CD14-positive monocyte (primary cell): ENCODE data around the gene CCNQ. TPM values are rescaled to one million over a fixed set of nuclear protein-coding genes. Genes with fewer than 3 reads are reported as not detected.

Experiments used
- DNase-seq, 3 donors: peaks; one replicate each; pipeline ENCODE4 v3.0.0-alpha.2; 2011 to 2022
- H2AFZ ChIP-seq: 2 replicates; pipeline ENCODE4 v1.6.0; 2012; ENCODE audit warnings: mild to moderate bottlenecking, low read depth, low read length, inconsistent platforms; ENCODE audit not compliant: insufficient read depth, poor library complexity, severe bottlenecking
- H3K27ac ChIP-seq, 2 donors: 1 replicate in 1 of 2; 2 replicates in 1 of 2; pipeline ENCODE4 v1.5.1; 2012 to 2013; ENCODE audit warnings: low read length in 2 of 2, control low read depth in 1 of 2, inconsistent platforms in 1 of 2, low read depth in 1 of 2, mild to moderate bottlenecking in 1 of 2
- H3K27me3 ChIP-seq, 2 donors: one replicate each; pipeline versions ENCODE4 v1.6.0 to v1.6.1; 2011 to 2013; ENCODE audit warnings: low read length in 2 of 2; ENCODE audit not compliant: control insufficient read depth in 2 of 2, insufficient read depth in 2 of 2
- H3K36me3 ChIP-seq, 2 donors: replicated peaks in 1 of 2; 1 replicate in 1 of 2; 2 replicates in 1 of 2; pipeline versions ENCODE4 v1.5.1 to v1.6.1; 2012 to 2013; ENCODE audit warnings: low read length in 2 of 2, control low read depth in 1 of 2, inconsistent platforms in 1 of 2, mild to moderate bottlenecking in 1 of 2; ENCODE audit not compliant: insufficient read depth in 2 of 2, control insufficient read depth in 1 of 2
- H3K4me1 ChIP-seq, 2 donors: 1 replicate in 1 of 2; 2 replicates in 1 of 2; pipeline versions ENCODE4 v1.5.1 to v1.6.1; 2012 to 2013; ENCODE audit warnings: low read length in 2 of 2, control low read depth in 1 of 2, inconsistent platforms in 1 of 2, mild to moderate bottlenecking in 1 of 2, moderate library complexity in 1 of 2; ENCODE audit not compliant: insufficient read depth in 2 of 2, control insufficient read depth in 1 of 2
- H3K4me2 ChIP-seq: replicated peaks from 2 replicates; pipeline ENCODE3; 2012; ENCODE audit warnings: low read length, moderate library complexity, mild to moderate bottlenecking; ENCODE audit not compliant: poor library complexity, severe bottlenecking; ENCODE audit errors: extremely low read depth
- H3K4me3 ChIP-seq, 3 experiments: fragments of 200-600 bp in 1 of 3; sonication (generic) in 1 of 3; replicated peaks in 1 of 3; 1 replicate in 2 of 3; 2 replicates in 1 of 3; pipeline ENCODE4 v1.5.1; 2011 to 2013; ENCODE audit warnings: low read length in 3 of 3, mild to moderate bottlenecking in 3 of 3, control low read depth in 2 of 3, low read depth in 2 of 3, inconsistent platforms in 1 of 3, moderate library complexity in 1 of 3
- H3K79me2 ChIP-seq: 2 replicates; pipeline ENCODE4 v1.6.0; 2012; ENCODE audit warnings: mild to moderate bottlenecking, control low read depth, inconsistent platforms, low read length, moderate library complexity; ENCODE audit not compliant: insufficient read depth
- H3K9ac ChIP-seq: 2 replicates; pipeline ENCODE4 v1.6.0; 2017; ENCODE audit warnings: low read length, mild to moderate bottlenecking; ENCODE audit not compliant: insufficient read depth, poor library complexity, severe bottlenecking
- H3K9me3 ChIP-seq, 2 donors: replicated peaks in 1 of 2; 1 replicate in 1 of 2; 2 replicates in 1 of 2; pipeline versions ENCODE4 v1.5.1 to v1.6.1; 2012 to 2013; ENCODE audit warnings: low read length in 2 of 2, control low read depth in 1 of 2; ENCODE audit not compliant: control insufficient read depth in 1 of 2, insufficient read depth in 1 of 2
- H4K20me1 ChIP-seq: 2 replicates; pipeline ENCODE4 v1.6.0; 2012; ENCODE audit warnings: mild to moderate bottlenecking, low read length, control low read depth, moderate library complexity; ENCODE audit not compliant: insufficient read depth
- H3K27ac Mint-ChIP-seq, 7 donors: one replicate each; pipeline ENCODE4 v1.8.0; 2020; ENCODE audit warnings: mild to moderate bottlenecking in 7 of 7, mixed read lengths in 7 of 7, moderate library complexity in 6 of 7, inconsistent platforms in 2 of 7
- H3K27me3 Mint-ChIP-seq, 3 donors: one replicate each; pipeline ENCODE4 v1.8.0; 2021 to 2022; ENCODE audit warnings: low read depth in 3 of 3, mild to moderate bottlenecking in 3 of 3, mixed read lengths in 3 of 3, moderate library complexity in 3 of 3, inconsistent platforms in 1 of 3
- H3K36me3 Mint-ChIP-seq, 2 donors: one replicate each; pipeline ENCODE4 v1.8.0; 2020; ENCODE audit warnings: mixed read lengths in 2 of 2, inconsistent platforms in 1 of 2, mild to moderate bottlenecking in 1 of 2
- H3K4me1 Mint-ChIP-seq: one replicate; pipeline ENCODE4 v1.8.0; 2020; ENCODE audit warnings: mild to moderate bottlenecking, mixed read lengths
- H3K4me3 Mint-ChIP-seq, 2 donors: one replicate each; pipeline ENCODE4 v1.8.0; 2020; ENCODE audit warnings: mild to moderate bottlenecking in 2 of 2, mixed read lengths in 2 of 2, moderate library complexity in 1 of 2
- H3K9me3 Mint-ChIP-seq, 7 donors: one replicate each; pipeline ENCODE4 v1.8.0; 2020 to 2022; ENCODE audit warnings: mixed read lengths in 7 of 7, mild to moderate bottlenecking in 6 of 7, moderate library complexity in 6 of 7, inconsistent platforms in 2 of 7
- CTCF ChIP-seq: fragments of 200-600 bp; IDR thresholded peaks from one replicate; pipeline ENCODE4 v1.8.0; 2022; ENCODE audit warnings: antibody characterized with exemption, mild to moderate bottlenecking
- WGBS: methylation state at CpG from one replicate; pipeline ENCODE4 v1.1.5; 2013; ENCODE audit warnings: missing lambda C conversion rate; ENCODE audit not compliant: insufficient coverage; 5-methylcytosine and 5-hydroxymethylcytosine counted together
- intact Hi-C, 2 donors: fragments of 100-400 bp; cut with micrococcal nuclease; formaldehyde crosslinking; loops; one replicate each; pipeline versions ENCODE4 v1.15.0 to v1.15.1; 2023
- polyA plus RNA-seq, 3 donors: library from polyadenylated mRNA; depleted of rRNA in 1 of 3; unstranded in 2 of 3; stranded (reverse) in 1 of 3; fragments of 300-500 nt in 2 of 3; fragments of >200 nt in 1 of 3; fragmentation: Illumina TruSeq in 2 of 3; gene quantifications; 1 replicate in 2 of 3; 2 replicates in 1 of 3; pipeline ENCODE4 v1.2.3, GENCODE V29; 2012 to 2021

The CCNQ gene
- polyA plus RNA-seq, 3 donors: 21.8 to 35.6 (median 29.3) TPM

- TF ChIP-seq CTCF: no peak
- Histone ChIP-seq H3K4me1 (no peaks in the 10 kb centered on the region), H3K4me3 (no peak overlapping the region), H3K36me3 (no peaks in the 10 kb centered on the region), H3K79me2 (no peaks in the 10 kb centered on the region), H3K9me3 (no peaks in the 10 kb centered on the region), H3K9ac (no peak overlapping the region), H2AFZ (no peak overlapping the region), H3K4me2 (no peak overlapping the region), H3K27me3 (no peaks in the 10 kb centered on the region), H4K20me1 (no peaks in the 10 kb centered on the region), H3K27ac (no peak overlapping the region)
- H3K27ac Mint-ChIP-seq: no peak overlapping the region
- intact Hi-C loops: loop anchor here (5.0 kb wide), 1 partner anchor 117 kb away; no protein-coding TSS in a partner anchor
- H3K27me3 Mint-ChIP-seq: peaks cover 1 to 28% (median 12%) of the 10 kb centered on the region in 3 donors
- no peak overlapping the region for H3K4me3 Mint-ChIP-seq
- 68% methylated on average over 4 of the region's 16 CpGs for WGBS
- DNase-seq: no peak
- H3K4me1 Mint-ChIP-seq: peaks cover 5% of the 10 kb centered on the region
- H3K36me3 Mint-ChIP-seq: no peaks in the 10 kb centered on the region
- peaks cover 0 to 2% (median 0%) of the 10 kb centered on the region in 7 donors for H3K9me3 Mint-ChIP-seq
Observed at GRCh38 chrX:153549807-153550206, 49.1 kb downstream of the CCNQ start.

- Histone ChIP-seq H3K4me2 (no peak overlapping the region), H3K9me3 (no peaks in the 10 kb centered on the region), H3K4me1 (no peaks in the 10 kb centered on the region), H3K79me2 (no peaks in the 10 kb centered on the region), H4K20me1 (no peaks in the 10 kb centered on the region), H2AFZ (no peak overlapping the region), H3K9ac (no peak overlapping the region), H3K36me3 (no peaks in the 10 kb centered on the region), H3K4me3 (no peak overlapping the region), H3K27ac (no peak overlapping the region), H3K27me3 (no peaks in the 10 kb centered on the region)
- H3K27ac Mint-ChIP-seq: no peak overlapping the region
- no peak overlapping the region for H3K4me3 Mint-ChIP-seq
- no peaks in the 10 kb centered on the region for H3K36me3 Mint-ChIP-seq
- intact Hi-C loops: no loop called here
- H3K9me3 Mint-ChIP-seq: peaks cover 0 to 2% (median 0%) of the 10 kb centered on the region in 7 donors
- peaks cover under 1 to 27% (median 12%) of the 10 kb centered on the region in 3 donors for H3K27me3 Mint-ChIP-seq
- peaks cover 3% of the 10 kb centered on the region for H3K4me1 Mint-ChIP-seq
- 94% methylated on average over 11 of the region's 17 CpGs for WGBS
- TF ChIP-seq CTCF: no peak
- DNase-seq: no peak
Observed at GRCh38 chrX:153549231-153549630, 49.7 kb downstream of the CCNQ start.
